Fibroblast of mammary gland (primary cell): ENCODE results near the gene DCPS.

Source experiments
- DNase-seq: peaks from one replicate; pipeline ENCODE4 v3.0.0-alpha.2; 2010; ENCODE audit warnings: low read depth
- H3K4me3 ChIP-seq: 2 replicates; pipeline ENCODE4 v1.5.1; 2011; ENCODE audit warnings: low read depth, mild to moderate bottlenecking, low read length, moderate library complexity; ENCODE audit not compliant: control insufficient read depth
- CTCF ChIP-seq: conservative IDR thresholded peaks from 2 replicates; pipeline ENCODE4 v1.5.1; 2011; ENCODE audit warnings: low read depth, low read length, inconsistent platforms; ENCODE audit not compliant: control insufficient read depth, insufficient read depth

DCPS gene

GRCh38 chr11:126277780-126278179 lies 26.1 kb upstream of the DCPS start:
- no peak overlapping the region for H3K4me3 ChIP-seq
- DNase-seq = no peak
- no peak for TF ChIP-seq CTCF

GRCh38 chr11:126279191-126279590 lies 24.7 kb upstream of the DCPS start:
- no peak overlapping the region for H3K4me3 ChIP-seq
- no peak for DNase-seq
- no peak for TF ChIP-seq CTCF

- H3K4me3 ChIP-seq = no peak overlapping the region
- DNase-seq = no peak
- no peak for TF ChIP-seq CTCF
Observed at GRCh38 chr11:126280595-126280994, 23.3 kb upstream of the DCPS start.

- no peak for TF ChIP-seq CTCF
- DNase-seq = no peak
- no peak overlapping the region for H3K4me3 ChIP-seq
Observed at GRCh38 chr11:126281245-126281644, 22.6 kb upstream of the DCPS start.

GRCh38 chr11:126281666-126282175 lies 22.1 kb upstream of the DCPS start:
- TF ChIP-seq CTCF = no peak
- H3K4me3 ChIP-seq = no peak overlapping the region
- DNase-seq = no peak

GRCh38 chr11:126282361-126282735 lies 21.5 kb upstream of the DCPS start:
- DNase-seq = peak; percentile 44
- peak overlapping the region; percentile 72 for H3K4me3 ChIP-seq
- no peak for TF ChIP-seq CTCF
